Measurements from ENCODE around the gene POU2F3. TPM values are rescaled to one million over a fixed set of nuclear protein-coding genes. Genes with fewer than 3 reads are reported as not detected.

The POU2F3 gene
- polyA plus RNA-seq, 3 donors: 0.37 to 0.54 TPM; not detected in 1

GRCh38 chr11:120212926-120213325 is 27.0 kb upstream of the POU2F3 start:
- no peaks in the 10 kb centered on the region for H3K9me3 Mint-ChIP-seq
- H4K20me1 ChIP-seq (ENCODE audit: insufficient read depth, low read length): peaks cover 60% of the 10 kb centered on the region
- 100% methylated on average over 2 of the region's 2 CpGs for WGBS (ENCODE audit: insufficient coverage)
- peaks cover 44 to 47% of the 10 kb centered on the region in 2 donors for H3K4me1 ChIP-seq (ENCODE audit: control insufficient read depth in 1 of 2, insufficient read depth in 2 of 2, low read length in 2 of 2)
- H3K27me3 ChIP-seq (ENCODE audit: control insufficient read depth in 2 of 2, insufficient read depth in 2 of 2, low read length in 2 of 2): no peaks in the 10 kb centered on the region
- H3K4me3 ChIP-seq (replicated peaks in 1 of 3; ENCODE audit: low read depth in 2 of 3, low read length in 3 of 3): peak overlapping the region in 1 of 3 experiments; percentile 87
- H3K36me3 Mint-ChIP-seq: peaks cover 36 to 45% of the 10 kb centered on the region in 2 donors
- no peak for TF ChIP-seq CTCF (IDR thresholded peaks at IDR 0.05)
- peak overlapping the region; percentile 16 for H3K9ac ChIP-seq (ENCODE audit: insufficient read depth, low read length, poor library complexity, severe bottlenecking)
- DNase-seq: no peak
- H2AFZ ChIP-seq (ENCODE audit: insufficient read depth, low read depth, low read length, poor library complexity, severe bottlenecking): no peak overlapping the region
- peaks cover 15 to 41% of the 10 kb centered on the region in 2 donors for H3K36me3 ChIP-seq (replicated peaks in 1 of 2; ENCODE audit: control insufficient read depth in 1 of 2, insufficient read depth in 2 of 2, low read length in 2 of 2)
- no peaks in the 10 kb centered on the region for H3K9me3 ChIP-seq (replicated peaks in 1 of 2; ENCODE audit: control insufficient read depth in 1 of 2, insufficient read depth in 1 of 2, low read length in 2 of 2)
- intact Hi-C loops (cut with micrococcal nuclease): no loop called here
- H3K27ac Mint-ChIP-seq: peak overlapping the region in 2 of 7 donors; percentile 11 to 23
- H3K4me3 Mint-ChIP-seq: peak overlapping the region; percentile 96 to 99
- peaks cover 54% of the 10 kb centered on the region for H3K4me1 Mint-ChIP-seq
- no peak overlapping the region for H3K27ac ChIP-seq (ENCODE audit: low read depth in 1 of 2, low read length in 2 of 2)
- peaks cover 1 to 3% (median 3%) of the 10 kb centered on the region in 3 donors for H3K27me3 Mint-ChIP-seq (ENCODE audit: low read depth in 3 of 3)
- H3K4me2 ChIP-seq (replicated peaks; ENCODE audit: extremely low read depth, low read length, poor library complexity, severe bottlenecking): peak overlapping the region; percentile 89
- H3K79me2 ChIP-seq (ENCODE audit: insufficient read depth, low read length): peaks cover 68% of the 10 kb centered on the region

- H3K4me1 Mint-ChIP-seq: peaks cover 42% of the 10 kb centered on the region
- peaks cover 43 to 60% of the 10 kb centered on the region in 2 donors for H3K36me3 Mint-ChIP-seq
- Histone ChIP-seq H3K4me3 (replicated peaks in 1 of 3; ENCODE audit: low read depth in 2 of 3, low read length in 3 of 3) (no peak overlapping the region), H3K4me1 (ENCODE audit: control insufficient read depth in 1 of 2, insufficient read depth in 2 of 2, low read length in 2 of 2) (peaks cover 27 to 30% of the 10 kb centered on the region in 2 donors), H4K20me1 (ENCODE audit: insufficient read depth, low read length) (peaks cover 76% of the 10 kb centered on the region), H3K79me2 (ENCODE audit: insufficient read depth, low read length) (peaks cover 73% of the 10 kb centered on the region), H3K27me3 (ENCODE audit: control insufficient read depth in 2 of 2, insufficient read depth in 2 of 2, low read length in 2 of 2) (no peaks in the 10 kb centered on the region), H3K9ac (ENCODE audit: insufficient read depth, low read length, poor library complexity, severe bottlenecking) (no peak overlapping the region), H3K27ac (ENCODE audit: low read depth in 1 of 2, low read length in 2 of 2) (no peak overlapping the region), H2AFZ (ENCODE audit: insufficient read depth, low read depth, low read length, poor library complexity, severe bottlenecking) (no peak overlapping the region), H3K9me3 (replicated peaks in 1 of 2; ENCODE audit: control insufficient read depth in 1 of 2, insufficient read depth in 1 of 2, low read length in 2 of 2) (no peaks in the 10 kb centered on the region), H3K36me3 (replicated peaks in 1 of 2; ENCODE audit: control insufficient read depth in 1 of 2, insufficient read depth in 2 of 2, low read length in 2 of 2) (peaks cover 15 to 52% of the 10 kb centered on the region in 2 donors), H3K4me2 (replicated peaks; ENCODE audit: extremely low read depth, low read length, poor library complexity, severe bottlenecking) (no peak overlapping the region)
- peaks cover 1 to 3% (median 1%) of the 10 kb centered on the region in 3 donors for H3K27me3 Mint-ChIP-seq (ENCODE audit: low read depth in 3 of 3)
- intact Hi-C loops (cut with micrococcal nuclease): no loop called here
- no peaks in the 10 kb centered on the region for H3K9me3 Mint-ChIP-seq
- WGBS (ENCODE audit: insufficient coverage): 98% methylated on average over 5 of the region's 7 CpGs
- H3K27ac Mint-ChIP-seq: peak overlapping the region in 1 of 7 donors; percentile 35
- TF ChIP-seq CTCF (IDR thresholded peaks at IDR 0.05): no peak
- DNase-seq: no peak
- H3K4me3 Mint-ChIP-seq: no peak overlapping the region
These were observed 25.4 kb upstream of the POU2F3 start for GRCh38 chr11:120214581-120214980.

Data from CD14-positive monocyte (primary cell).